GM18907 (cell line): ENCODE results near the gene VANGL2.

Experiments
- ATAC-seq: cut with Tn5 transposase; IDR thresholded peaks from one replicate; pipeline ENCODE4 v1.9.1; 2021; ENCODE audit warnings: mild to moderate bottlenecking, moderate library complexity; ENCODE audit not compliant: unreplicated experiment

VANGL2 gene

GRCh38 chr1:160404094-160404493 lies 3.7 kb downstream of the VANGL2 start:
- ATAC-seq, result no peak

DNA sequence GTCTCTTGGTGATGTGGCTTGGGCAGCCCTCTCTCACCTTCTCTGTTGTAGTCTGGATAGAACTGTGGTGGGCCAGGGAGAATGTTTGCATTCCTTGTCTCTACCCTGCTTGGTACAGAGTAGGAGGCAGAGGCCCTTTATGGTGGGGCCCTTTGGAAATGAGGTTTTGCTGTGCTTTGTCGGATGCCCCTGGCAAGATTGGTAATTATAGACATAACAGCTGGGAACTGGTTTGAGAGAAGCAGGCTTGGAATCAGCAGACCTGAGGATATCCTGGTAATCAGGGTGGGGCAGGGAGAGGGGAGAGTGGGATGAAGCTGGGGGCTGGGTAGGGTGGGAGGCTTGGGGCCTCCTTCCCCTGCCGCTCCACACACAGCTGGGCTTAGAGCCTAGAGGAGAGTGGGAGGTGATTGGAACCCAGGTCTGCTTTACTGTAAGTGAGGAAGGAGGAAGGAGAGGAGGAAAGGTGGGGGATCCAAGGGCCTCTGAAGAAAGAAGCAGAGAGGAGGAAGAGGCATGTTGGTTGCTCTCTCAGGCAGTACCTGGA lies 5.0 kb downstream of the VANGL2 start:
- no peak for ATAC-seq

DNA sequence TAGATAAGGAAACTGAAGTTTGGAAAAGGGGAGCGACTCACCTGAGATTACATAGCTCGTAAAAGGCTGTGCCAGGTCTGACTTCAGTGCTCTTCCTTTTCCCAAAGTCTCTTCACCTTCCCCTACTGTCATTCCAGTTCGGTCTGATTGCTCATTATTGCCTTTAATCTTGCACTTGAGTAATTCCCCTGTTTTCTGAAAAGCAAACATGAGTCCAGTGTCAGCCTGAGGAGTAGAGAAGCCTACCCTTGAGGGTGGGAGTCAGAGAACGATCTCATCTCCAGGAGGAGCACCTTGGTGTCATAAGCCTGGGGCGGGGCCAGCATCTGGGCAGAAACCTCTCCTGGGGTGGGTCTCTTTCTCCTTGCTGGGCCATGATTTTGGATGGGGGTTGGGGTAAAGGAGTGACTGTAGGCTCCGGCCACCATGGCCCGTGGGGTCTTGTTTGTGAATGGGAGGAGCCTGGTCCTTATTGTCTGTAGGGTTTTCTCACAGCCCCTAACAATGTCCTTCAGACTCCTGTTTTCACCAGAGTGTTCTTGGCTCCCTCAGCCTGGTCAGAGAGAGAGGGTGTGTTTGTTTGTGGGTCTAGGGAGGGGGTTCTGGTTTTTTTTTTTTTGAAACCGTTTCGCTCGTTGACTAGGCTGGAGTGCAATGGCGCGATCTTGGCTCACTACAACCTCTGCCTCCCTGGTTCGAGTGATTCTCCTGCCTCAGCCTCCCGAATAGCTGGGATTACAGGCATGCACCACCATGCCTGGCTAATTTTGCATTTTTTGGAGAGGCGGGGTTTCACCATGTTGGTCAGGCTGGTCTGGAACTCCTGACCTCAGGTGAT lies 6.0 kb downstream of the VANGL2 start:
- ATAC-seq, result no peak

- ATAC-seq, result no peak
These were observed 7.8 kb downstream of the VANGL2 start for GRCh38 chr1:160407839-160408801.

DNA sequence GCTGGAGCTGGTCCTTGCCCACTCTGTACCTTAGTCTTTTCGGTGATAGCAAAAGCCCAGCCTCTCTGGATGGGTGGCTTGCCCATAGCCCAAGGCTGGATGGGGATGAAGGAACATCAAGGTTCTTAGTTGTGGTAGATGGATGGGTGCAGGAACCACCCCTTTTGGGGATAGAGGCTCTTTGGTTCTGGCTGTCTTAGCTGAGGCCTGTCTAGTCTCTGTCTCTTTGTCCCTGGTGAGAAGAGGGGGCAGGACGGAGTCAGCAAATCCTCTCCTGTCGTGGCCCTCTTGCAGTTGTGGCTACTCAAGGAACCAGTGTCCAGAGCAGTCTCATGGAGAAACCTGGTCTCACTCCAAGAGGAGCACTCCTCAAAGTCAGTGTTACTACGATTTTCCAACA lies 8.5 kb downstream of the VANGL2 start:
- ATAC-seq, result no peak

DNA sequence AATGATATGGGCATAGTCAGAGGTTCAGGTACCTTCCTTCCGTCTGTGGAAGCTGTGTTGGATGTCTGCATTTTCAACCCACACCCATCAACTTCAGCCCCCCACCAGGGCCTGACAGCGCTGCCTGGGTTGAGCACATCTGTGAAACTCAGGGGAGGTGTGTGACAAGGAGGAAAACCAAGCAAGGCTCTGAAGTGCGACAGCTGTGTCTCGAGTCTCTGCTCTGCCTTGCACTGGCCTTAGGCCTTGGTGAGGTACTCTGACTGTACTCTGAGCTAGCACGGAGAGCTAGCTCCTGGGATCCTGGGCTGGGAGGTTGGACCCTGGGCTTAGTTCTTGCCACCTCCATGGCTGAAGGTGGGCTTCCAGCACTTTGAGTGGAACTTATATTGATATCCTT lies 9.1 kb downstream of the VANGL2 start:
- no peak for ATAC-seq

GRCh38 chr1:160410406-160411005 lies 10.1 kb downstream of the VANGL2 start:
- ATAC-seq, result no peak

DNA sequence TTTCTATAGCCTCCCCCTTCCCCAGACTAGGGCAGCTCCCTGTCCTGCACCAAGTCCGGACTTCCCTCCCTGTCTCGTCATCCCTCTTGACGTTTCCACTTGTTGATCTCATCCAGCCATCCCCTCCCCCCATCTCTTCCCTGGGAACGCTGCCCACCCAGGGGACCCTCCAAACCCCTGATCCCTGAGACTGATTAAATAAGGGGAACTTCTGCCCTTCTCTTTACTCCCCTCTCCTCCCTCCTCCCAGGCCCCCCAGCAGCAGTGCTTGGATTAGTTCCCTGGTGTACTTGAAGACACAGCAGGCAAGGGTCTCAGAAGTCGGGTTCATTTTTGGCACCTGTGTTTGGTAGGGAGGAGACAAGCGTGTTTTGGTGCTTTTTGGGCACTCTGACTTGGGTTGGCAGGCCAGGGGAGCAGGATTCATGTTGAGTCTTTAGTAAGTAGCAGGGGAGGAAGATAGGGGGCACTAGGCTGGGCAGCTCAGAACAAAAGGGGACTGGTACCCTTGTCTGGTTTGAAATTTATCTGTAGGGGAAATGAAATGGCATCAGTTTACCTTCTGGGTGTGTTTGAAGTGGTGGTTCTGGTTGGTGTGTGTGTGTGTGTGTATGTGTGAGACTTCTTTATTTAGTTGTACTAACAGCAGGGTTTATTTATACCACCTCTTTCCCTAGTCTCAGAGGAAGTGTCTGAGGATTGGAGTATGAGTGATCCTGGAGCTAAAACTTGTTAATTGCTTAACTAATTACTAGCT lies 11.1 kb downstream of the VANGL2 start:
- ATAC-seq, result no peak

DNA sequence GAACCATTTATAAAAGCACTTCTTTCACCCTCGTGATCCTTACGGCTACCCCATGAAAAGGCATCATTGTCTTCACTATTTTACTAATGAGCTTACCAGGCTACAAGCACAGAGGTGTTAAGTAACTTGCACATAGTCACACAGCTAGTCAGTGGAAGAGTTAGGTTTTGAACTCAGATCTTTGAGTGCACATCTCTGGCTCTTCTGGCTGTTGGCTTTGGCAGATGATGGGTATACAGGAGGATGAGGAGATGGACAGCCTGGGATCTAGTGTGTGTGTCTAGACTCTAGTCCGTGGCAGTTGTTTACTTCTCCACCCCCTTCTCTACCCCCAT lies 11.6 kb downstream of the VANGL2 start:
- ATAC-seq, result no peak

DNA sequence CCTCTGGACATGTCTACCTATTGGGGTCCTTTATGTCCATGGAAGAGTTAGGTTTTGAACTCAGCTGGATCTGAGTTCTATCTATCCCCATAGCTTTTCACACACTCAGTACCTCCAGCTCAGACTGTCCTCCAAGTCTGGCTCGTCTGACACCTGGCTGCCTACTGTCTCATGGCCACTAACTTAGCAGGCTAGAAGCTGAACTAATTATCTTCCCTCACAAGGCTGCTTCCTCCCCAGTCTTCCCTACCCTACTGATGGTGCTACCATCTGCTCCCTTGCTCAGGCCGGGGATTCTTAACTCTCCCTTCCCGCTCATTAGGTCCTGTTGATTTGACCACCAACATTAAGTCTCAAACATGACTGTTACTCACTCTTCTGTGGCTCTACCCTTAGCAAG lies 13.4 kb downstream of the VANGL2 start:
- ATAC-seq, result no peak

GRCh38 chr1:160414881-160415280 lies 14.5 kb downstream of the VANGL2 start:
- ATAC-seq, result no peak

DNA sequence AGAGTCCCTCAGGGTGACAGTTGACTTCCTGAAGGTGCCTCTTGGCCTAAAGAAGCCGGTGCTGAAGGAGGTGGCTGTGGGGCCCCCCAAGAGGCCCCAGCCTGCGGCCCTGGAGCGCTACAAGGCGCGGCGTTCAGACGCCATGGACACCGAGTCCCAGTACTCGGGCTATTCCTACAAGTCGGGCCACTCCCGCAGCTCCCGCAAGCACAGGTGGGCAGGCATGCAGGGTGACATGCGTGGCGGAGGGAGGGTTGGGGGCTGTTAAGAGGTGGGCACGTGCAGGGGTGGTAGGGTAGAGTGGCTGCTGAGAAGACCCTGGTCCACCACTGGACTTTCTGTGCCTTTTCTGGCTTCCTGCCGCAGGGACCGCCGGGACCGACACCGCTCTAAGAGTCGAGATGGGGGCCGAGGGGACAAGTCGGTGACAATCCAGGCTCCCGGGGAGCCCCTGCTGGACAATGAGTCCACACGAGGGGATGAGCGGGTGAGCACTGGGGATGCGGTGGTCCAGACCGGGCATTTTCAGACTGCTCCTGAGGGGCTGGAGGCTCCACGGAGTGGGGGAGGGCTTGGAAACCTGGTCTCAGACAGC lies 15.4 kb downstream of the VANGL2 start:
- ATAC-seq, result no peak

DNA sequence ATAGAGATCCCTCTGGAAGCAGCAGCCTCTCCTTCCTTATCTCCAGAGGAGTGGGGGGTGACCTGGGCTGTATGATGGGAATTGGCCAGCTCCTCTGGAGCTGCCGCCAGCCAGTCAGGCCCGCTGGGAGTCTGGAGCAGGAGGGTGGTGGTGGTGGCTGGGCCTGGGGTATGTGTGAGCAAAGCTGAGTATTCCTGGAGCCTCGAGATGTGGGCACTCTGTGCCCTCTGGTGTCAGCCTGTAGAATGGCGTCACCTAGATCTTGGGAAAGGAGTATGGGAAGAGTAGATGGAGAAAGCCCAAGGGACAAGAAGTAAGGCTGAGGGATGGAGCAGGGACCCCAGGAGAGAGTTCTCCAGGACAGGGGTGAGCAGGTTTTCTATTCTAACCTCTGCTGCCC lies 16.0 kb downstream of the VANGL2 start:
- ATAC-seq, result no peak

- no peak for ATAC-seq
These were observed 18.1 kb downstream of the VANGL2 start for GRCh38 chr1:160418483-160418882.

- ATAC-seq, result no peak
These were observed 18.9 kb downstream of the VANGL2 start for GRCh38 chr1:160419150-160419837.

DNA sequence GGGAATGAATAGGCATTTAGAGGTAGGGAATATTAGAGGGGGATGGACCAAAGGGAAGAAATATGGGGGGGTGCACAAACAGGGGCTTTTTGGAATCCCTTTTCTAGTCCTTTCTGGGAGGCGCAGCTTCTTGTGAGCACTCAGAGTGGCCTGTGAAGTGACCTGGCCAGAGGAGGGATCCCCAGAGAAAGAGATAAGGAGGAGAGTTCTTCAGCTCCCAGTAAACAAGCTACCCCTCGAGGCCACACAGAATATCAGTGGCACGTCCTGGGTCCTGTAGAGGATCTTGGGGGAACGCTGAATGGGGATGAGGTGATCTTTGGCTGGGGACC lies 19.4 kb downstream of the VANGL2 start:
- ATAC-seq, result no peak

DNA sequence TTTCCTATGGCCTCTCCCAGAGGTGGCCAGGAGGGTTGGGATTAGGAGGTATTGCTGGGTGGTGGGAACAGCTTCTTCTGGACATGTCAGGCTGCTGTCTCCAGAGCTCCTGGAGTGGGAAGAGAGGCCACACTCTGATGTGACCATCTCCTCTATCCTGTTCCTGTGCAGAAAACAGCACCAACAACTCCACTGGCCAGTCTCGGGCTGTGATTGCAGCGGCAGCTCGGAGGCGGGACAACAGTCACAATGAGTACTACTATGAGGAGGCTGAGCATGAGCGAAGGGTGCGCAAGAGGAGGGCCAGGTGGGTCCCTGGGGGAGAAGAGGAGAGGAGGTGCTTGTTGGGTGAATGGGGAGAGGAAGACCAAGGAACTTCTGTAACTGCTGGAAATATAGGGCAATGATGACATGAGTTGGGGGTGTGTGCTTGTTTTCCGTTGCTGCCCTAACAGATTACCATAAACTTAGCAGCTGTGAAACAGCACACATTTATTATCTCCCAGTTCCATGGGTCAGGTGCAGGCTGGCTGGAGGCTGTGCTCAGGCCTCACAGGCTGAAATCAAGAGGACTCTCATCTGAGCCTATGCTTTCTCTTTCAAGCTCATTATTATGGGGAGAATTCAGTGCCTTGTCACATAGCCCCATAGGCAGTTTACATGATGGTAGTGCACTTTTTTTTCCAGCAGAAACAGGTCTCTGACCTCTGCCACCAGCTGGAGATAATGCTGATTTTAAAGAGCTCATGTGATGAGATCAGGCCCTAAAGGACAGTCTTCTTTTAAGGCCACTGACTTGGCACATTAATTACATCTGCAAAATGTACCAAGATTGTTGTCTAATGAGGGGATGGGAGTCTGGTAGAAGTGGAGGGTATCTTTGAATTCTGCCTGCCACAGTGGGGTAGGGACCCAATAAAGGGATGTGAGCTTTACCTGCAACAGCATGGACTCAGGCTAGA lies 20.8 kb downstream of the VANGL2 start:
- no peak for ATAC-seq

DNA sequence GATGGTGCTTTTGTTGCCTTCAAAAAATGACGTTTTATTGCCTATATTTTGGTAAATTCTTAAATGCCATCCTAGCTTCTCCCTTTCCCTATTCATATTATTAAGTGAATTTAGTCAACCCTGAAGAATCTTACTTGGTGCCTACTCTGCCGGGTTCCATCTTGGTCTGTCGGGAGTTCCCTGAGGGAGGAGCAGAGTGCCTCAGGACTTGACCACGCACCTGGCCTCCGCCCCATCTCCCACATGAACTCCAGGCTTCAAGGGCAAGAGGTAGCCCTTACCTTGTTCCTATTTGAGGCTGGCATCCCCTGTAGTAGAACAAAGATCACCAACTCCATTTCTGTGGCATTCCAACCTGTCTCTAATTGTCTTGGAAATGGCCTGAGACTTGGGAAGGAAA lies 21.5 kb downstream of the VANGL2 start:
- ATAC-seq, result no peak

- no peak for ATAC-seq
These were observed 23.6 kb downstream of the VANGL2 start for GRCh38 chr1:160423966-160424365.
